ENCODE results near the gene SOX11. TPM values are rescaled to one million over a fixed set of nuclear protein-coding genes. Genes with fewer than 3 reads are reported as not detected.

Gene SOX11
- total and polyA plus RNA-seq, 2 of the 8 experiments (the other 6 are each of a cell fraction or from before 2014, with no cell fraction given): 9.0 to 55.6 TPM

GRCh38 chr2:5725794-5726463 lies 33.7 kb downstream of the SOX11 start (continued):
- TF ChIP-seq E2F6 (IDR thresholded peaks at IDR 0.05): no peak
- peak; percentile 81 for TF ChIP-seq CTBP2 (IDR thresholded peaks at IDR 0.05; ENCODE audit: borderline replicate concordance, insufficient read depth, insufficient read length, low read length)
- TF ChIP-seq YY1 (IDR thresholded peaks at IDR 0.05; ENCODE audit: low read depth, low read length): 0 out of 2 replicates have a peak, but pooled peaks have one; percentile 70
- TF ChIP-seq, protein P1, sequence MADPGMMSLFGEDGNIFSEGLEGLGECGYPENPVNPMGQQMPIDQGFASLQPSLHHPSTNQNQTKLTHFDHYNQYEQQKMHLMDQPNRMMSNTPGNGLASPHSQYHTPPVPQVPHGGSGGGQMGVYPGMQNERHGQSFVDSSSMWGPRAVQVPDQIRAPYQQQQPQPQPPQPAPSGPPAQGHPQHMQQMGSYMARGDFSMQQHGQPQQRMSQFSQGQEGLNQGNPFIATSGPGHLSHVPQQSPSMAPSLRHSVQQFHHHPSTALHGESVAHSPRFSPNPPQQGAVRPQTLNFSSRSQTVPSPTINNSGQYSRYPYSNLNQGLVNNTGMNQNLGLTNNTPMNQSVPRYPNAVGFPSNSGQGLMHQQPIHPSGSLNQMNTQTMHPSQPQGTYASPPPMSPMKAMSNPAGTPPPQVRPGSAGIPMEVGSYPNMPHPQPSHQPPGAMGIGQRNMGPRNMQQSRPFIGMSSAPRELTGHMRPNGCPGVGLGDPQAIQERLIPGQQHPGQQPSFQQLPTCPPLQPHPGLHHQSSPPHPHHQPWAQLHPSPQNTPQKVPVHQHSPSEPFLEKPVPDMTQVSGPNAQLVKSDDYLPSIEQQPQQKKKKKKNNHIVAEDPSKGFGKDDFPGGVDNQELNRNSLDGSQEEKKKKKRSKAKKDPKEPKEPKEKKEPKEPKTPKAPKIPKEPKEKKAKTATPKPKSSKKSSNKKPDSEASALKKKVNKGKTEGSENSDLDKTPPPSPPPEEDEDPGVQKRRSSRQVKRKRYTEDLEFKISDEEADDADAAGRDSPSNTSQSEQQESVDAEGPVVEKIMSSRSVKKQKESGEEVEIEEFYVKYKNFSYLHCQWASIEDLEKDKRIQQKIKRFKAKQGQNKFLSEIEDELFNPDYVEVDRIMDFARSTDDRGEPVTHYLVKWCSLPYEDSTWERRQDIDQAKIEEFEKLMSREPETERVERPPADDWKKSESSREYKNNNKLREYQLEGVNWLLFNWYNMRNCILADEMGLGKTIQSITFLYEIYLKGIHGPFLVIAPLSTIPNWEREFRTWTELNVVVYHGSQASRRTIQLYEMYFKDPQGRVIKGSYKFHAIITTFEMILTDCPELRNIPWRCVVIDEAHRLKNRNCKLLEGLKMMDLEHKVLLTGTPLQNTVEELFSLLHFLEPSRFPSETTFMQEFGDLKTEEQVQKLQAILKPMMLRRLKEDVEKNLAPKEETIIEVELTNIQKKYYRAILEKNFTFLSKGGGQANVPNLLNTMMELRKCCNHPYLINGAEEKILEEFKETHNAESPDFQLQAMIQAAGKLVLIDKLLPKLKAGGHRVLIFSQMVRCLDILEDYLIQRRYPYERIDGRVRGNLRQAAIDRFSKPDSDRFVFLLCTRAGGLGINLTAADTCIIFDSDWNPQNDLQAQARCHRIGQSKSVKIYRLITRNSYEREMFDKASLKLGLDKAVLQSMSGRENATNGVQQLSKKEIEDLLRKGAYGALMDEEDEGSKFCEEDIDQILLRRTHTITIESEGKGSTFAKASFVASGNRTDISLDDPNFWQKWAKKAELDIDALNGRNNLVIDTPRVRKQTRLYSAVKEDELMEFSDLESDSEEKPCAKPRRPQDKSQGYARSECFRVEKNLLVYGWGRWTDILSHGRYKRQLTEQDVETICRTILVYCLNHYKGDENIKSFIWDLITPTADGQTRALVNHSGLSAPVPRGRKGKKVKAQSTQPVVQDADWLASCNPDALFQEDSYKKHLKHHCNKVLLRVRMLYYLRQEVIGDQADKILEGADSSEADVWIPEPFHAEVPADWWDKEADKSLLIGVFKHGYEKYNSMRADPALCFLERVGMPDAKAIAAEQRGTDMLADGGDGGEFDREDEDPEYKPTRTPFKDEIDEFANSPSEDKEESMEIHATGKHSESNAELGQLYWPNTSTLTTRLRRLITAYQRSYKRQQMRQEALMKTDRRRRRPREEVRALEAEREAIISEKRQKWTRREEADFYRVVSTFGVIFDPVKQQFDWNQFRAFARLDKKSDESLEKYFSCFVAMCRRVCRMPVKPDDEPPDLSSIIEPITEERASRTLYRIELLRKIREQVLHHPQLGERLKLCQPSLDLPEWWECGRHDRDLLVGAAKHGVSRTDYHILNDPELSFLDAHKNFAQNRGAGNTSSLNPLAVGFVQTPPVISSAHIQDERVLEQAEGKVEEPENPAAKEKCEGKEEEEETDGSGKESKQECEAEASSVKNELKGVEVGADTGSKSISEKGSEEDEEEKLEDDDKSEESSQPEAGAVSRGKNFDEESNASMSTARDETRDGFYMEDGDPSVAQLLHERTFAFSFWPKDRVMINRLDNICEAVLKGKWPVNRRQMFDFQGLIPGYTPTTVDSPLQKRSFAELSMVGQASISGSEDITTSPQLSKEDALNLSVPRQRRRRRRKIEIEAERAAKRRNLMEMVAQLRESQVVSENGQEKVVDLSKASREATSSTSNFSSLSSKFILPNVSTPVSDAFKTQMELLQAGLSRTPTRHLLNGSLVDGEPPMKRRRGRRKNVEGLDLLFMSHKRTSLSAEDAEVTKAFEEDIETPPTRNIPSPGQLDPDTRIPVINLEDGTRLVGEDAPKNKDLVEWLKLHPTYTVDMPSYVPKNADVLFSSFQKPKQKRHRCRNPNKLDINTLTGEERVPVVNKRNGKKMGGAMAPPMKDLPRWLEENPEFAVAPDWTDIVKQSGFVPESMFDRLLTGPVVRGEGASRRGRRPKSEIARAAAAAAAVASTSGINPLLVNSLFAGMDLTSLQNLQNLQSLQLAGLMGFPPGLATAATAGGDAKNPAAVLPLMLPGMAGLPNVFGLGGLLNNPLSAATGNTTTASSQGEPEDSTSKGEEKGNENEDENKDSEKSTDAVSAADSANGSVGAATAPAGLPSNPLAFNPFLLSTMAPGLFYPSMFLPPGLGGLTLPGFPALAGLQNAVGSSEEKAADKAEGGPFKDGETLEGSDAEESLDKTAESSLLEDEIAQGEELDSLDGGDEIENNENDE (IDR thresholded peaks at IDR 0.05; ENCODE audit: insufficient replicate concordance, low read length): peak; percentile 45
- TF ChIP-seq TAF7 (optimal IDR thresholded peaks at IDR 0.05; ENCODE audit: borderline replicate concordance, low read depth, low read length): peak; percentile 28
- TF ChIP-seq KDM5A (IDR thresholded peaks at IDR 0.05; ENCODE audit: low read length): no peak
- no peak for TF ChIP-seq RNF2 (IDR thresholded peaks at IDR 0.05; ENCODE audit: borderline replicate concordance, low read depth, low read length, missing control alignments, poor library complexity, severe bottlenecking)
- no peak for TF ChIP-seq HDAC6 (IDR thresholded peaks at IDR 0.05; ENCODE audit: low read depth, low read length)
- TF ChIP-seq CHD1 (IDR thresholded peaks at IDR 0.05; ENCODE audit: low read depth, low read length): no peak
